Colonic mucosa (tissue), 4 donors: ENCODE results near the gene TMEM183A. TPM values are rescaled to one million over a fixed set of nuclear protein-coding genes. Genes with fewer than 3 reads are reported as not detected.
A peak's percentile ranks its signal among the peaks of the same experiment; 100 is the strongest.

Experiments
- DNase-seq: peaks from one replicate; pipeline ENCODE4 v3.0.0-alpha.2; 2020
- H3K27ac ChIP-seq: fragments of 200-600 bp; one replicate; pipeline ENCODE4 v1.8.0; 2021
- H3K27me3 ChIP-seq: fragments of 200-600 bp; one replicate; pipeline ENCODE4 v1.8.0; 2021
- H3K36me3 ChIP-seq: fragments of 200-600 bp; one replicate; pipeline ENCODE4 v1.8.0; 2021
- H3K4me1 ChIP-seq: fragments of 200-600 bp; one replicate; pipeline ENCODE4 v1.8.0; 2021; ENCODE audit warnings: mild to moderate bottlenecking
- H3K4me3 ChIP-seq: fragments of 200-600 bp; one replicate; pipeline ENCODE4 v1.8.0; 2021
- H3K9ac ChIP-seq, 2 donors: one replicate each; pipeline ENCODE4 v1.7.0; 2013; ENCODE audit warnings: control low read depth in 2 of 2, low read depth in 2 of 2, low read length in 2 of 2
- H3K9me3 ChIP-seq: fragments of 200-600 bp; one replicate; pipeline ENCODE4 v1.8.0; 2021
- intact Hi-C: fragments of 100-400 bp; cut with DNase I; formaldehyde crosslinking; loops from one replicate; pipeline ENCODE4 v1.14.1; 2022
- total RNA-seq, 2 donors: library from RNA; stranded (reverse); fragmentation: NEBNext Ultra II Directional in 1 of 2; extraction: Animal tissue kit (Norgen Biotek cat#: 25700) in 1 of 2; gene quantifications; one replicate each; pipeline ENCODE4 v1.2.1, GENCODE V29; 2021
- TF ChIP-seq, protein P1 (sequence below): fragments of 200-600 bp; IDR thresholded peaks from one replicate; pipeline ENCODE4 v1.8.0; 2022; ENCODE audit warnings: antibody characterized with exemption, mild to moderate bottlenecking
- donor health status: healthy.
- donor health status: DM: no; HTN: no; CAD: no.
- donor health status: DM: no; HTN: no; CAD: no.

Gene TMEM183A
- total RNA-seq, 2 donors from 2014 or later: 117 to 134 TPM

DNA sequence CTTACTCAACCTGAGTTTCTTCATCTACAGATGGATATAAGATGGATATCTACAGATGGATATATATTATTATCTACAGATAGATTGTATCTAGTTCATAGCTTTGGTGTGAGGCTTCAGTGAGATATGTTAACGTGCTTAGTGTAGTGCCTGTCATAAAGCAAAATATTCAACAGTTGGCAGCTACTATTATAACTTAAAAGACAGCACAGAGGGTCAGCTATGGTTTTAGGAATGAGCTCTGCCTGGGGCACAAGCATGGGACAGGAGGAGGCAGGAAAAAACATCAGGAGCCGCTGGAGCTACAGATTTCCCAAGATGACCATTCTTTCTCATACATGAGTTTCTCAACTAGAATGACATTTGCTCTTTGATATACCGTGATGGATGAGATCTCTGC, 38.8 kb upstream of the TMEM183A start:
- H3K4me3 ChIP-seq: no peak overlapping the region
- TF ChIP-seq, protein P1, sequence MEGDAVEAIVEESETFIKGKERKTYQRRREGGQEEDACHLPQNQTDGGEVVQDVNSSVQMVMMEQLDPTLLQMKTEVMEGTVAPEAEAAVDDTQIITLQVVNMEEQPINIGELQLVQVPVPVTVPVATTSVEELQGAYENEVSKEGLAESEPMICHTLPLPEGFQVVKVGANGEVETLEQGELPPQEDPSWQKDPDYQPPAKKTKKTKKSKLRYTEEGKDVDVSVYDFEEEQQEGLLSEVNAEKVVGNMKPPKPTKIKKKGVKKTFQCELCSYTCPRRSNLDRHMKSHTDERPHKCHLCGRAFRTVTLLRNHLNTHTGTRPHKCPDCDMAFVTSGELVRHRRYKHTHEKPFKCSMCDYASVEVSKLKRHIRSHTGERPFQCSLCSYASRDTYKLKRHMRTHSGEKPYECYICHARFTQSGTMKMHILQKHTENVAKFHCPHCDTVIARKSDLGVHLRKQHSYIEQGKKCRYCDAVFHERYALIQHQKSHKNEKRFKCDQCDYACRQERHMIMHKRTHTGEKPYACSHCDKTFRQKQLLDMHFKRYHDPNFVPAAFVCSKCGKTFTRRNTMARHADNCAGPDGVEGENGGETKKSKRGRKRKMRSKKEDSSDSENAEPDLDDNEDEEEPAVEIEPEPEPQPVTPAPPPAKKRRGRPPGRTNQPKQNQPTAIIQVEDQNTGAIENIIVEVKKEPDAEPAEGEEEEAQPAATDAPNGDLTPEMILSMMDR: no peak
- intact Hi-C loops: no loop called here
- DNase-seq: no peak
- H3K27me3 ChIP-seq: no peaks in the 10 kb centered on the region
- H3K9me3 ChIP-seq: no peaks in the 10 kb centered on the region
- H3K4me1 ChIP-seq: peaks cover 9% of the 10 kb centered on the region
- no peaks in the 10 kb centered on the region for H3K36me3 ChIP-seq
- peak overlapping the region; percentile 15 to 58 for H3K9ac ChIP-seq
- peak overlapping the region; percentile 44 for H3K27ac ChIP-seq

DNA sequence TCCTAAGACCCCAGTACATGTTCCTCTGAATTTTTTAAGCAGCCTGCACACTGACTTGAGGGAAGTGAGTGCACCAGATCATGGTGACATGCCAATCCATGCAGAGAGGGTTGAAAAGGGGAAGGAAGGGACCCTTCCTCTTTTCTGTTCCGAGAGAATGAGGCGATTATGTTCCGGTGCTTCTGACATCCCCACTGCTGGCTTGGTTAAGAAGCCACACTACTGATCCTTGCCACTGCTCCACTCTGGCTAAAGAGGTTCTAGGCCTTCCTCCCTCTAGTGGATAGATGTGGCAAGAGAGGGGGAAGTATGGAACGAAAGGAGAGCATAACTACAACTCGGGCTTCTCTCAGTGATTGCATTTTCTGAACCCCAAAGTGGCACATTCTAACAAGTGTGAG, 38.3 kb upstream of the TMEM183A start:
- H3K27me3 ChIP-seq: no peaks in the 10 kb centered on the region
- intact Hi-C loops: no loop called here
- TF ChIP-seq, protein P1: peak; percentile 59
- peak; percentile 58 for DNase-seq
- H3K4me1 ChIP-seq: peaks cover 9% of the 10 kb centered on the region
- no peak overlapping the region for H3K27ac ChIP-seq
- no peaks in the 10 kb centered on the region for H3K36me3 ChIP-seq
- H3K9me3 ChIP-seq: no peaks in the 10 kb centered on the region
- H3K4me3 ChIP-seq: no peak overlapping the region
- H3K9ac ChIP-seq: peak overlapping the region in 1 of 2 donors; percentile 15

DNA sequence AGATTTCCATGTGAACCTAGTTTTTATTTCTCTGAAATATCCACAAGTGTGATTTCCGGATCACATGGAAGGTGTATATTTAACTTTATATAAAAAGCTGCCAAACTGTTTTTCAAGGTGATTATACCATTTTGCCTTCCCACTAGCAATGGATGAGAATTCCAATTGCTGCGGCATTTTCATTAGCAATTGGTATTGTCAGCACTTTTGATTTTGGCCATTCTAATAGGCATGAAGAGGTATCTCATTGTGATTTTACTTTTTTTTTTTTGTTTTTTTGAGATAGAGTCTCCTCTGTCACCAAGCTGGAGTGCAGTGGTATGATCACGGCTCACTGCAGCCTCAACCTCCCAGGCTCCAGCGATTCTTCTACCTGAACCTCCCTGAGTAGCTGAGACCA, 35.1 kb upstream of the TMEM183A start:
- intact Hi-C loops: no loop called here
- Histone ChIP-seq H3K27ac (no peak overlapping the region), H3K36me3 (no peaks in the 10 kb centered on the region), H3K9ac (no peak overlapping the region), H3K9me3 (no peaks in the 10 kb centered on the region), H3K27me3 (no peaks in the 10 kb centered on the region), H3K4me1 (no peaks in the 10 kb centered on the region), H3K4me3 (no peak overlapping the region)
- TF ChIP-seq, protein P1: no peak
- DNase-seq: no peak

DNA sequence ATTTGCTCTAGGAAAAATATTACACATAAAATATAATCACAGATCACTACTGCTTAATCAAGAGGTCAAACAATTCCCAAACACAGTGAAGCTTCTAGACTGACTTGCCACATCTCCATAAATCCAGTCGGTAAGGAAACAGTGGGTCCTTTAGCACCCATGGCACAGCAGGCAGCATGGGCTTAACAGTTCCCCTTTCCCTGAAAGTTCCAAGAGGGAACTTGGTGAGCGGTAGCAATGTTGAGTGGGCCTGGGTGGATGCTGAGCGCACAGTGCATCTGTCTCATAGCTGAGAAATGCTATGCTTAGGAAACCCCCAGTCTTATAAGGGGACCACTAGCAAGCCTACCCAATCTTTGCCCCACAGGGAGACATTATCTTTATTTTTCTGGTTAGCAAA, 32.3 kb upstream of the TMEM183A start:
- Histone ChIP-seq H3K27ac (no peak overlapping the region), H3K4me1 (no peaks in the 10 kb centered on the region), H3K36me3 (no peaks in the 10 kb centered on the region), H3K27me3 (no peaks in the 10 kb centered on the region), H3K4me3 (no peak overlapping the region), H3K9ac (no peak overlapping the region), H3K9me3 (no peaks in the 10 kb centered on the region)
- no peak for DNase-seq
- intact Hi-C loops: no loop called here
- TF ChIP-seq, protein P1: no peak

DNA sequence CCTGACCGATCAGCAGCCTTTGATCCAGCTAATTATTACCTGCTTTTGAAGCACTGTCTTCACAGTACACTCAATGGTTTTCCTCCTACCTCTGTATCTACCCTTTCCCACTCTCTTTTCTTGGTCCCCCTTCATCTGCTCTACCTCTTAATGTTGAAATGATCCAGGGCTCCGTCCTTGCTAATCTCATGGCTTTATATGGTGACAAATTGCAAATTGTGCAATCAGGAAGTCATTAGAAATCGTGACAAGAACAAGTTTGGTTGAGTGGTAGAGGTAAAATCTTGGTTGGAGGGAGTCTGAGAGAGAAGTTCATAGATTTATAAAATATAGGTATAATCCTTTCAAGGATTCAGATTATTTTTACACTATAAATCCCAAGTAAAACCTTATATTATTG, 30.5 kb upstream of the TMEM183A start:
- TF ChIP-seq, protein P1: no peak
- no peaks in the 10 kb centered on the region for H3K4me1 ChIP-seq
- H3K27ac ChIP-seq: no peak overlapping the region
- DNase-seq: no peak
- H3K9me3 ChIP-seq: no peaks in the 10 kb centered on the region
- H3K9ac ChIP-seq: no peak overlapping the region
- no peaks in the 10 kb centered on the region for H3K36me3 ChIP-seq
- intact Hi-C loops: no loop called here
- no peak overlapping the region for H3K4me3 ChIP-seq
- no peaks in the 10 kb centered on the region for H3K27me3 ChIP-seq

DNA sequence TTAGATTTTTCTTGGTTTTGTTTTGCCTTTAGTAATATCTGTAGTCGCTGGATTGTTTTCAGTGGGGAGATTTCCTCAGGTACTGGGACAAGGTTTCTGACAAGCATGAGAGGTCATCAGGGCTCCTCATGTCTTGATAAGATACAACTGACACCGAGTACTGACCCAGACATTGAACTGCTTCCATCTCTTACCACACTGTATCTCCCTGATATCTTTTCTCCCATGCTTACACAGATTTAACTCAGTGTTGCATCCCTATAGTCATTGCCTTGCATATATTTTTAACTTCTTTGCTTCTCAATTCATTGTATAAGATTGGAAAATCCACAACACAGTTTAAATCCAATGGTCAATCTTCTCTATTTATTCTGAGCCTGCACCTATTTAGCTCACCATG, 27.7 kb upstream of the TMEM183A start:
- Histone ChIP-seq H3K4me1 (no peaks in the 10 kb centered on the region), H3K9me3 (no peaks in the 10 kb centered on the region), H3K27ac (no peak overlapping the region), H3K9ac (no peak overlapping the region), H3K36me3 (no peaks in the 10 kb centered on the region), H3K27me3 (no peaks in the 10 kb centered on the region), H3K4me3 (no peak overlapping the region)
- no peak for DNase-seq
- TF ChIP-seq, protein P1: no peak
- intact Hi-C loops: no loop called here
